Breast epithelium (tissue), 4 donors: ENCODE measurements around the gene CMPK2. TPM values are rescaled to one million over a fixed set of nuclear protein-coding genes. Genes with fewer than 3 reads are reported as not detected.

ENCODE experiments used
- DNase-seq, 2 donors: peaks; one replicate each; pipeline ENCODE4 v3.0.0-alpha.2; 2019; ENCODE audit warnings: low spot score in 2 of 2
- H3K27ac ChIP-seq, 2 donors: fragments of 200-600 bp; sonication (generic) in 1 of 2; one replicate each; pipeline ENCODE4 v1.5.1; 2016 to 2019; ENCODE audit warnings: mild to moderate bottlenecking in 1 of 2
- H3K27me3 ChIP-seq, 2 donors: fragments of 200-600 bp; sonication (generic) in 1 of 2; one replicate each; pipeline versions ENCODE4 v1.5.1 to v1.6.0; 2017 to 2019; ENCODE audit warnings: control low read depth in 1 of 2, mild to moderate bottlenecking in 1 of 2
- H3K36me3 ChIP-seq: fragments of 200-600 bp; one replicate; pipeline ENCODE4 v1.5.1; 2019
- H3K4me1 ChIP-seq, 2 donors: fragments of 200-600 bp; sonication (generic); one replicate each; pipeline ENCODE4 v1.5.1; 2016 to 2019; ENCODE audit warnings: control low read depth in 1 of 2
- H3K4me3 ChIP-seq, 3 donors: fragments of 200-600 bp; sonication (generic); 1 replicate in 2 of 3; 2 replicates in 1 of 3; pipeline ENCODE4 v1.5.1; 2016 to 2019; ENCODE audit warnings: mild to moderate bottlenecking in 3 of 3, moderate library complexity in 2 of 3
- H3K9me3 ChIP-seq, 2 donors: fragments of 200-600 bp; sonication (generic) in 1 of 2; one replicate each; pipeline ENCODE4 v1.5.1; 2016 to 2019; ENCODE audit warnings: control low read depth in 1 of 2
- CTCF ChIP-seq, 3 donors: fragments of 450-650 bp; IDR thresholded peaks; one replicate each; pipeline ENCODE4 v1.5.1; 2016 to 2017; ENCODE audit warnings: antibody characterized with exemption in 3 of 3, mild to moderate bottlenecking in 3 of 3, moderate library complexity in 3 of 3
- POLR2A ChIP-seq: fragments of 450-650 bp; IDR thresholded peaks from one replicate; pipeline ENCODE4 v1.6.1; 2016; ENCODE audit warnings: antibody characterized with exemption, mild to moderate bottlenecking, moderate library complexity
- POLR2AphosphoS5 ChIP-seq, 3 donors: sonication (generic); formaldehyde crosslinking; IDR thresholded peaks; one replicate each; pipeline ENCODE4 v1.6.1; 2017; ENCODE audit warnings: antibody characterized with exemption in 3 of 3
- intact Hi-C: fragments of 100-400 bp; cut with DNase I; formaldehyde crosslinking; loops from one replicate; pipeline ENCODE4 v1.15.1; 2023; ENCODE audit warnings: low total_unique reads
- total RNA-seq, 3 donors: library from RNA; depleted of rRNA; stranded (reverse); fragments of >200 nt; gene quantifications; one replicate each; pipeline ENCODE4 v1.1.0, GENCODE V29; 2016

Gene CMPK2
- total RNA-seq, 3 donors from 2014 or later: 3.3 to 4.2 (median 4.0) TPM

GRCh38 chr2:6845312-6845711 is 20.4 kb downstream of the CMPK2 start:
- no peak for DNase-seq
- no peak overlapping the region for H3K4me3 ChIP-seq
- H3K9me3 ChIP-seq: peaks cover 65 to 99% of the 10 kb centered on the region in 2 donors
- no peaks in the 10 kb centered on the region for H3K4me1 ChIP-seq
- intact Hi-C loops: no loop called here
- H3K27me3 ChIP-seq: no peaks in the 10 kb centered on the region
- H3K36me3 ChIP-seq: peaks cover 9% of the 10 kb centered on the region
- H3K27ac ChIP-seq: no peak overlapping the region
- TF ChIP-seq CTCF (IDR thresholded peaks at IDR 0.05): no peak
- no peak for TF ChIP-seq POLR2A
- no peak for TF ChIP-seq POLR2AphosphoS5 (IDR thresholded peaks at IDR 0.05)

- TF ChIP-seq POLR2AphosphoS5 (IDR thresholded peaks at IDR 0.05): no peak
- no peak for TF ChIP-seq CTCF (IDR thresholded peaks at IDR 0.05)
- TF ChIP-seq POLR2A: no peak
- H3K27ac ChIP-seq: no peak overlapping the region
- H3K9me3 ChIP-seq: peaks cover 45 to 86% of the 10 kb centered on the region in 2 donors
- DNase-seq: no peak
- H3K36me3 ChIP-seq: no peaks in the 10 kb centered on the region
- intact Hi-C loops: no loop called here
- H3K4me1 ChIP-seq: no peaks in the 10 kb centered on the region
- H3K27me3 ChIP-seq: no peaks in the 10 kb centered on the region
- H3K4me3 ChIP-seq: no peak overlapping the region
These were observed 24.0 kb downstream of the CMPK2 start for GRCh38 chr2:6841537-6842287.

DNA sequence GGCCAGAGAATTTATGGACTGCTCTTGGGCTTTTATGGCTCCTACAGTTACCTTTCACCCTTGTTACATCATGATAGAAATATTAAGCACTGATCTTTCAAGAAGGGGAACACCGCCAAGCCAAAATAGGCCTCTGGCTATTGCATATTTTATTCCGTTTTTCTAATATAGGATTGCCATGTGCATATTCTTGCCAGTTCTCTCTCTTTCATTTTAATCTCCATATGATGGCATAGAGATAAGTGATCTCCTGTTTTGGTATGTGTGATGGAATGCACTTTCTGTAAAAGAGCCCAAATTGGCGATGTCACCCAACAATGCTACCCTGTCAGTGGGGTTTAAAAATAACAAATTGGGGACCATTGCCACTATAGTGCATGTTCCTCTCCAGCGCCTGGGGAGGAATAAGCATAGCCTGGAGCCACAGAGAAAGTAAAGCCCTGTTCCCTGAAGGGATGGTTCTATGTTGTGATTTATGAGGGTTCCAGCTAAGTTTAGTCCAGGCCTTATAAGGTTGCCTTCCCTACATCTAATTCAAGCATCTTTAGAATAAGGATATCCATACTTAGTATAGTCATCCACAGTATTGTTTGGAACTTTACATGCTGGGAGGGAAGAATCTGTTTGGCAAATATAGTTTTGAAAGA is 26.9 kb downstream of the CMPK2 start:
- Histone ChIP-seq H3K27ac (no peak overlapping the region), H3K4me3 (no peak overlapping the region), H3K4me1 (no peaks in the 10 kb centered on the region), H3K36me3 (no peaks in the 10 kb centered on the region), H3K9me3 (peaks cover 17 to 68% of the 10 kb centered on the region in 2 donors), H3K27me3 (no peaks in the 10 kb centered on the region)
- DNase-seq: no peak
- intact Hi-C loops: no loop called here
- TF ChIP-seq POLR2A: no peak
- no peak for TF ChIP-seq POLR2AphosphoS5 (IDR thresholded peaks at IDR 0.05)
- TF ChIP-seq CTCF (IDR thresholded peaks at IDR 0.05): no peak

- Histone ChIP-seq H3K36me3 (no peaks in the 10 kb centered on the region), H3K27me3 (no peaks in the 10 kb centered on the region), H3K9me3 (peaks cover 9 to 50% of the 10 kb centered on the region in 2 donors), H3K27ac (no peak overlapping the region), H3K4me3 (no peak overlapping the region), H3K4me1 (no peaks in the 10 kb centered on the region)
- no peak for DNase-seq
- intact Hi-C loops: no loop called here
- no peak for TF ChIP-seq CTCF (IDR thresholded peaks at IDR 0.05)
- no peak for TF ChIP-seq POLR2AphosphoS5 (IDR thresholded peaks at IDR 0.05)
These were observed 30.2 kb downstream of the CMPK2 start for GRCh38 chr2:6835467-6835866.

DNA sequence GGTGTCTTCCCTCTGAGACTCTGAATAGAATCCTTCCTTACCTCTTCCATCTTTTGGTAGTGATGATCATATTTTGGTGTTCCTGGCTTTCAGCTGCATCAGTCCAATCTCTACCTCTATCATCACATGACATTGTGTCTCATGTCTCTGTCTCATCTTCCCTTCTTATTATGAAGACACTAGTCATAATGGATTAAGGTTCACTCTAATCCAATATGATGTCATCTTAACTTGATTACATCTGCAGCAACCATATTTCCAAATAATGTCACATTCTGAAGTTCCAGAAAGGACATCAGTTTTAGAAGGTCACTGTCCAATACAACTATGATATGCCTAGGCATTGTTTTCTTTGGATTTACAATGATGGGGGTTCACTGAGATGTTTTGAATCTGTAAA is 31.5 kb downstream of the CMPK2 start:
- Histone ChIP-seq H3K36me3 (no peaks in the 10 kb centered on the region), H3K27me3 (no peaks in the 10 kb centered on the region), H3K4me3 (no peak overlapping the region), H3K9me3 (peaks cover 9 to 41% of the 10 kb centered on the region in 2 donors), H3K4me1 (no peaks in the 10 kb centered on the region), H3K27ac (no peak overlapping the region)
- intact Hi-C loops: no loop called here
- TF ChIP-seq POLR2A (no peak), POLR2AphosphoS5 (IDR thresholded peaks at IDR 0.05) (no peak), CTCF (IDR thresholded peaks at IDR 0.05) (no peak)
- DNase-seq: no peak
